Suprapubic skin (tissue), 3 donors: Measurements from ENCODE around the gene CREB5.

ENCODE experiments used
- POLR2A ChIP-seq, 2 donors: fragments of 450-650 bp; IDR thresholded peaks; one replicate each; pipeline ENCODE4 v1.6.1; 2017; ENCODE audit warnings: antibody characterized with exemption in 2 of 2, mild to moderate bottlenecking in 2 of 2, moderate library complexity in 2 of 2
- TF ChIP-seq, protein P1 (sequence below), 2 donors: fragments of 200-600 bp in 1 of 2; fragments of 450-650 bp in 1 of 2; sonication (generic) in 1 of 2; IDR thresholded peaks; one replicate each; pipeline ENCODE4 v1.5.1; 2016 to 2019; ENCODE audit warnings: antibody characterized with exemption in 2 of 2, mild to moderate bottlenecking in 1 of 2, moderate library complexity in 1 of 2

DNA sequence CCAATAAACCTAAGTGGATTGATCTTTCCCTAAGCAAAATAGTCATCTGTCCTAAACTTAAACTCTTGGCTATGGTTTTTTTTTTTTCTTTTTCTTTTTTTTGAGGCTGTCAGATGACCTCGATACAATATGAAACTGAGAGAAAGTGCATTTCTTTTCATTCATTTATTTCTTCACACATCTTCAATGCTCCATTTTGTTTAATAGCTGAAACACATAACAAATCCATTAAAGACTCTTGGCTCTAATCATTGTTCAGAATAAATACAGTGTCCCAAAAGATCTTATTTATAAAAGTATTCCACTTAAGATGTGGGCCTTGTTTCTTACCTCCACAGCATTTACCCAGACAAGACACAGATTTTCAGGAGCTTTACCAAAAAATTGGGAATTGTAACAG, 350.3 kb downstream of the CREB5 start:
- TF ChIP-seq, protein P1, sequence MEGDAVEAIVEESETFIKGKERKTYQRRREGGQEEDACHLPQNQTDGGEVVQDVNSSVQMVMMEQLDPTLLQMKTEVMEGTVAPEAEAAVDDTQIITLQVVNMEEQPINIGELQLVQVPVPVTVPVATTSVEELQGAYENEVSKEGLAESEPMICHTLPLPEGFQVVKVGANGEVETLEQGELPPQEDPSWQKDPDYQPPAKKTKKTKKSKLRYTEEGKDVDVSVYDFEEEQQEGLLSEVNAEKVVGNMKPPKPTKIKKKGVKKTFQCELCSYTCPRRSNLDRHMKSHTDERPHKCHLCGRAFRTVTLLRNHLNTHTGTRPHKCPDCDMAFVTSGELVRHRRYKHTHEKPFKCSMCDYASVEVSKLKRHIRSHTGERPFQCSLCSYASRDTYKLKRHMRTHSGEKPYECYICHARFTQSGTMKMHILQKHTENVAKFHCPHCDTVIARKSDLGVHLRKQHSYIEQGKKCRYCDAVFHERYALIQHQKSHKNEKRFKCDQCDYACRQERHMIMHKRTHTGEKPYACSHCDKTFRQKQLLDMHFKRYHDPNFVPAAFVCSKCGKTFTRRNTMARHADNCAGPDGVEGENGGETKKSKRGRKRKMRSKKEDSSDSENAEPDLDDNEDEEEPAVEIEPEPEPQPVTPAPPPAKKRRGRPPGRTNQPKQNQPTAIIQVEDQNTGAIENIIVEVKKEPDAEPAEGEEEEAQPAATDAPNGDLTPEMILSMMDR (IDR thresholded peaks at IDR 0.05), result no peak
- no peak for TF ChIP-seq POLR2A (IDR thresholded peaks at IDR 0.05)
